SK-N-SH (cell line): ENCODE measurements around the gene E2F1. TPM values are rescaled to one million over a fixed set of nuclear protein-coding genes. Genes with fewer than 3 reads are reported as not detected.

Source experiments
- CTCF ChIA-PET: fragments of 300-600, 350-600 bp; formaldehyde crosslinking; extraction: SDS; loops from one replicate; lab custom pipeline; 2021; lab: Yijun Ruan, JAX
- POLR2A ChIA-PET: fragments of 350-600 bp; sonication (Branson Sonifier 250); formaldehyde crosslinking; extraction: SDS; loops from one replicate; lab custom pipeline; 2020; ENCODE audit warnings: antibody characterized with exemption, inconsistent platforms; lab: Yijun Ruan, JAX
- DNase-seq: peaks from one replicate; pipeline ENCODE4 v3.0.0; 2012
- H2AFZ ChIP-seq: fragments of 200-600 bp; sonication (generic); 2 replicates; pipeline ENCODE4 v1.8.1; 2016; ENCODE audit warnings: antibody characterized with exemption, mild to moderate bottlenecking, low read depth
- H3F3A ChIP-seq: fragments of 200-600 bp; sonication (generic); replicated peaks from 2 replicates; pipeline ENCODE3; 2016; ENCODE audit warnings: antibody characterized with exemption, mild to moderate bottlenecking; ENCODE audit not compliant: insufficient read depth
- H3K27ac ChIP-seq, 2 experiments: fragments of 200-500 bp in 1 of 2; fragments of 200-600 bp in 1 of 2; sonication (Bioruptor generic) in 1 of 2; sonication (generic), shearing (Covaris generic) in 1 of 2; 2 replicates each; pipeline versions ENCODE4 v1.5.1 to v1.6.1; 2014 to 2016; ENCODE audit warnings: low read depth in 2 of 2, inconsistent platforms in 1 of 2, low read length in 1 of 2, mild to moderate bottlenecking in 1 of 2, mixed read lengths in 1 of 2
- H3K27me3 ChIP-seq: fragments of 200-600 bp; sonication (generic), shearing (Covaris generic); 2 replicates; pipeline ENCODE4 v1.6.1; 2016; ENCODE audit warnings: mixed run types; ENCODE audit not compliant: insufficient read depth
- H3K36me3 ChIP-seq, 2 experiments: fragments of 200-500 bp in 1 of 2; fragments of 200-600 bp in 1 of 2; sonication (Bioruptor generic) in 1 of 2; sonication (generic) in 1 of 2; replicated peaks in 1 of 2; 2 replicates each; pipeline versions ENCODE3 to v1.5.1; 2014 to 2016; ENCODE audit warnings: low read length in 1 of 2, mild to moderate bottlenecking in 1 of 2; ENCODE audit not compliant: insufficient read depth in 2 of 2, control insufficient read depth in 1 of 2
- H3K4me1 ChIP-seq, 2 experiments: fragments of 200-500 bp in 1 of 2; fragments of 200-600 bp in 1 of 2; sonication (Bioruptor generic) in 1 of 2; sonication (generic), shearing (Covaris generic) in 1 of 2; 2 replicates each; pipeline versions ENCODE4 v1.5.1 to v1.6.1; 2014 to 2016; ENCODE audit warnings: low read depth in 1 of 2, low read length in 1 of 2, mixed run types in 1 of 2; ENCODE audit not compliant: insufficient read depth in 2 of 2, control insufficient read depth in 1 of 2
- H3K4me2 ChIP-seq: fragments of 200-600 bp; sonication (generic), shearing (Covaris generic); 2 replicates; pipeline ENCODE4 v1.6.1; 2017; ENCODE audit warnings: mixed run types
- H3K4me3 ChIP-seq, 2 experiments: fragments of 200-500 bp in 1 of 2; fragments of 200-600 bp in 1 of 2; sonication (Bioruptor generic) in 1 of 2; sonication (generic), shearing (Covaris generic) in 1 of 2; 2 replicates each; pipeline versions ENCODE4 v1.5.1 to v1.8.1; 2014 to 2016; ENCODE audit warnings: low read depth in 2 of 2, inconsistent platforms in 1 of 2, low read length in 1 of 2, mild to moderate bottlenecking in 1 of 2, mixed read lengths in 1 of 2, moderate library complexity in 1 of 2
- H3K79me2 ChIP-seq: fragments of 200-600 bp; sonication (generic); 2 replicates; pipeline ENCODE4 v1.8.1; 2017; ENCODE audit warnings: mild to moderate bottlenecking; ENCODE audit not compliant: insufficient read depth
- H3K9ac ChIP-seq: fragments of 200-600 bp; sonication (generic); 2 replicates; pipeline ENCODE4 v1.6.1; 2017; ENCODE audit warnings: mixed run types
- H3K9me2 ChIP-seq: fragments of 200-600 bp; sonication (generic); 2 replicates; pipeline ENCODE4 v1.6.1; 2017; ENCODE audit warnings: mixed run types
- H3K9me3 ChIP-seq: fragments of 200-600 bp; sonication (generic); 2 replicates; pipeline ENCODE4 v1.6.1; 2017; ENCODE audit warnings: mixed run types, mild to moderate bottlenecking, moderate library complexity
- H4K20me1 ChIP-seq: fragments of 200-600 bp; sonication (generic); 2 replicates; pipeline ENCODE4 v1.6.1; 2017; ENCODE audit warnings: mild to moderate bottlenecking, mixed run types; ENCODE audit not compliant: insufficient read depth
- FOSL2 ChIP-seq: IDR thresholded peaks from 2 replicates; pipeline ENCODE4 v1.4.0; 2012; ENCODE audit warnings: low read depth, mild to moderate bottlenecking, moderate library complexity, borderline replicate concordance
- GATA2 ChIP-seq: sonication (generic); formaldehyde crosslinking; IDR thresholded peaks from 2 replicates; pipeline ENCODE4 v1.5.0; 2020; ENCODE audit warnings: mild to moderate bottlenecking, missing genetic modification reagents
- MEF2A ChIP-seq: IDR thresholded peaks from 2 replicates; pipeline ENCODE4 v1.4.0; 2012; ENCODE audit warnings: low read depth, borderline replicate concordance
- NFIC ChIP-seq: IDR thresholded peaks from 2 replicates; pipeline ENCODE4 v1.4.0; 2012; ENCODE audit warnings: borderline replicate concordance
- NRF1 ChIP-seq: IDR thresholded peaks from 2 replicates; pipeline ENCODE4 v1.6.1; 2012; ENCODE audit warnings: low read depth, mild to moderate bottlenecking, low read length
- RXRA ChIP-seq: IDR thresholded peaks from 2 replicates; pipeline ENCODE4 v1.4.0; 2012; ENCODE audit warnings: low read depth, mild to moderate bottlenecking, borderline replicate concordance
- TAF1 ChIP-seq: IDR thresholded peaks from 2 replicates; pipeline ENCODE4 v1.6.1; 2012; ENCODE audit warnings: low read depth, mild to moderate bottlenecking, low read length, moderate library complexity, borderline replicate concordance
- WGBS: methylation state at CpG from one replicate; pipeline ENCODE4 v1.1.6; 2017; ENCODE audit warnings: low lambda C conversion rate; 5-methylcytosine and 5-hydroxymethylcytosine counted together
- polyA plus RNA-seq, 3 experiments: library from polyadenylated mRNA; depleted of rRNA; stranded (reverse); fragments of >200 nt; gene quantifications; 2 replicates each; pipeline ENCODE4 v1.2.3, GENCODE V29; 2012

E2F1 gene
- polyA plus RNA-seq, 1 of the 3 experiments (the other 2 are of a cell fraction): 15.0 TPM

- no peaks in the 10 kb centered on the region for H3K79me2 ChIP-seq
- no peaks in the 10 kb centered on the region for H3K9me3 ChIP-seq
- no peak for DNase-seq
- 94% methylated on average over 9 of the region's 10 CpGs for WGBS
- H2AFZ ChIP-seq: no peak overlapping the region
- peaks cover 13 to 51% of the 10 kb centered on the region in 2 experiments; a peak in 3 of 4 replicates for H3K4me1 ChIP-seq
- H3F3A ChIP-seq: peaks cover 26% of the 10 kb centered on the region
- ChIA-PET POLR2A (interaction anchor here (0.9 kb wide), 1 partner anchor 16 kb away, joined by 3 read pairs; the partner anchor contains the start of gene ACTL10), CTCF (interaction anchor here (0.7 to 9.2 kb wide), 5 partner anchors 15 to 239 kb away, joined by 3 to 114 read pairs (median 3); partner anchors contain the start of genes ACTL10 and C20orf144)
- H3K27me3 ChIP-seq: no peaks in the 10 kb centered on the region
- no peak overlapping the region for H3K4me2 ChIP-seq
- no peak for TF ChIP-seq FOSL2
- TF ChIP-seq NRF1: no peak
- TF ChIP-seq GATA2: no peak
- peaks cover 27% of the 10 kb centered on the region for H4K20me1 ChIP-seq
- H3K9ac ChIP-seq: no peak overlapping the region
- H3K4me3 ChIP-seq: no peak overlapping the region
- H3K9me2 ChIP-seq: no peaks in the 10 kb centered on the region
- no peaks in the 10 kb centered on the region for H3K36me3 ChIP-seq
- H3K27ac ChIP-seq: peak overlapping the region in 1 of 2 experiments; percentile 93; a peak in 1 of 4 replicates
Observed at GRCh38 chr20:33650753-33651561, 35.2 kb downstream of the E2F1 start.

GRCh38 chr20:33650111-33650752 lies 36.0 kb downstream of the E2F1 start:
- H3K9ac ChIP-seq: no peak overlapping the region
- ChIA-PET POLR2A (interaction anchor here (1.1 to 1.9 kb wide), 3 partner anchors 88 to 188 kb away, joined by 3 to 9 read pairs (median 7); partner anchors contain the start of gene CBFA2T2), CTCF (interaction anchor here (0.7 to 9.2 kb wide), 5 partner anchors 16 to 193 kb away, joined by 3 to 114 read pairs (median 16); partner anchors contain the start of genes ACTL10 and C20orf144)
- no peak overlapping the region for H3K4me2 ChIP-seq
- peaks cover 32% of the 10 kb centered on the region for H4K20me1 ChIP-seq
- no peak overlapping the region for H3K4me3 ChIP-seq
- no peaks in the 10 kb centered on the region for H3K79me2 ChIP-seq
- H3K4me1 ChIP-seq: peaks cover 13 to 53% of the 10 kb centered on the region in 2 experiments; a peak in 3 of 4 replicates
- TF ChIP-seq TAF1 (no peak), MEF2A (no peak), NFIC (no peak), NRF1 (no peak), RXRA (no peak)
- H3K9me2 ChIP-seq: no peaks in the 10 kb centered on the region
- peaks cover 0 to 4% of the 10 kb centered on the region in 2 experiments for H3K36me3 ChIP-seq
- peaks cover 26% of the 10 kb centered on the region for H3F3A ChIP-seq
- H3K27me3 ChIP-seq: no peaks in the 10 kb centered on the region
- peak overlapping the region in 1 of 2 experiments; percentile 93; a peak in 2 of 4 replicates for H3K27ac ChIP-seq
- no peaks in the 10 kb centered on the region for H3K9me3 ChIP-seq
- 98% methylated on average over 10 of the region's 11 CpGs for WGBS
- H2AFZ ChIP-seq: no peak overlapping the region
- DNase-seq: peak; percentile 34
